ENCODE data around the gene NSMF.

The NSMF gene

DNA sequence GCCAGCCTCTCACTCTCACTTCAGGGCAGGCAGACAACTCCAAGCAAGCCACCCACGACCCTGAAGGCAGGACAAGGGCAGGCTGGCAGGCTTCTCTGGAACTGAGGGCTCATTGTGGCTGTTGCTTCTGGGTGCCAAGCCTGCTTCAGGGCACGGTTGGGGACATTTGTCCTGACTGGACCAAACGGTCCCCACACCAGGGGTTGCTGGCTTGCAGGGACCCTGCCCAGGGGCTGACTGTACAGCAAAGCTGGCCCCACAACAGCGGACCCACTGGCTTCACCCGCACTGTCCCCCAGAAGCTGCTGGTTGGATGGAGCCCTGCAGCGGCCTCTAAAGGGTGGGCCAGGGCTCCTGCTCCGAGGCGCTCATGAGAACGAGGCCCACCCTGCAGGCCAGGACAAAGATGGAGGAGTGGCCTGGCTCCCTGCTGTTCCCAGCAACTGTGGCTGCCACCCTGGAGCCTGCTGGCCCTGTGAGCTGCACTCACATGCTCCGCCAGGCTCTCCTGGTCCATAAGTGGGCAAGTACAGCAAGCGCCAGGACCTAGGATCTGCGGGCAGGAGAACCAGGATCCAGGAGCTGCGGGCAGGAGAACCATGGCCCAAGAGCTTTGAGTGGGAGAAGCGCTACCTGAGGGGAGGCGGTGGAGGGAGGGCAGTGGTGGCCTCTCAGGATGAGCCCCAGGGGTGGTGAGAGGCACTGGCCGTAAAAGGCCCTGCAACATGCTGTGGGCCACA lies 34.4 kb upstream of the NSMF start:
- TF ChIP-seq, protein P1, sequence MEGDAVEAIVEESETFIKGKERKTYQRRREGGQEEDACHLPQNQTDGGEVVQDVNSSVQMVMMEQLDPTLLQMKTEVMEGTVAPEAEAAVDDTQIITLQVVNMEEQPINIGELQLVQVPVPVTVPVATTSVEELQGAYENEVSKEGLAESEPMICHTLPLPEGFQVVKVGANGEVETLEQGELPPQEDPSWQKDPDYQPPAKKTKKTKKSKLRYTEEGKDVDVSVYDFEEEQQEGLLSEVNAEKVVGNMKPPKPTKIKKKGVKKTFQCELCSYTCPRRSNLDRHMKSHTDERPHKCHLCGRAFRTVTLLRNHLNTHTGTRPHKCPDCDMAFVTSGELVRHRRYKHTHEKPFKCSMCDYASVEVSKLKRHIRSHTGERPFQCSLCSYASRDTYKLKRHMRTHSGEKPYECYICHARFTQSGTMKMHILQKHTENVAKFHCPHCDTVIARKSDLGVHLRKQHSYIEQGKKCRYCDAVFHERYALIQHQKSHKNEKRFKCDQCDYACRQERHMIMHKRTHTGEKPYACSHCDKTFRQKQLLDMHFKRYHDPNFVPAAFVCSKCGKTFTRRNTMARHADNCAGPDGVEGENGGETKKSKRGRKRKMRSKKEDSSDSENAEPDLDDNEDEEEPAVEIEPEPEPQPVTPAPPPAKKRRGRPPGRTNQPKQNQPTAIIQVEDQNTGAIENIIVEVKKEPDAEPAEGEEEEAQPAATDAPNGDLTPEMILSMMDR (IDR thresholded peaks at IDR 0.05; ENCODE audit: low read length): no peak
- no peak for TF ChIP-seq EZH2 (IDR thresholded peaks at IDR 0.05; ENCODE audit: borderline replicate concordance, low read length)
- no peaks in the 10 kb centered on the region for H3K27me3 ChIP-seq (ENCODE audit: insufficient read depth, low read length)
- no peak overlapping the region for H2AFZ ChIP-seq (ENCODE audit: low read length)
- H3F3A ChIP-seq (ENCODE audit: insufficient read depth, low read length): no peaks in the 10 kb centered on the region
- no peak overlapping the region for H3K9ac ChIP-seq (ENCODE audit: low read length)
- H3K27ac ChIP-seq (ENCODE audit: low read depth, low read length, poor library complexity, severe bottlenecking): no peak overlapping the region
- no peaks in the 10 kb centered on the region for H3K9me3 ChIP-seq (ENCODE audit: low read length)
- H3K4me3 ChIP-seq (ENCODE audit: low read depth, low read length, poor library complexity, severe bottlenecking): no peak overlapping the region
- no peaks in the 10 kb centered on the region for H3K79me2 ChIP-seq (ENCODE audit: insufficient read depth, low read length)
- no peaks in the 10 kb centered on the region for H3K36me3 ChIP-seq (ENCODE audit: insufficient read depth, low read length)
- H4K20me1 ChIP-seq (ENCODE audit: insufficient read depth, low read length): no peaks in the 10 kb centered on the region
- no peaks in the 10 kb centered on the region for H3K9me2 ChIP-seq (ENCODE audit: low read depth, low read length)
- H3K4me1 ChIP-seq (ENCODE audit: insufficient read depth, low read length, severe bottlenecking): no peaks in the 10 kb centered on the region
- H3K4me2 ChIP-seq (ENCODE audit: low read length): no peak overlapping the region

DNA sequence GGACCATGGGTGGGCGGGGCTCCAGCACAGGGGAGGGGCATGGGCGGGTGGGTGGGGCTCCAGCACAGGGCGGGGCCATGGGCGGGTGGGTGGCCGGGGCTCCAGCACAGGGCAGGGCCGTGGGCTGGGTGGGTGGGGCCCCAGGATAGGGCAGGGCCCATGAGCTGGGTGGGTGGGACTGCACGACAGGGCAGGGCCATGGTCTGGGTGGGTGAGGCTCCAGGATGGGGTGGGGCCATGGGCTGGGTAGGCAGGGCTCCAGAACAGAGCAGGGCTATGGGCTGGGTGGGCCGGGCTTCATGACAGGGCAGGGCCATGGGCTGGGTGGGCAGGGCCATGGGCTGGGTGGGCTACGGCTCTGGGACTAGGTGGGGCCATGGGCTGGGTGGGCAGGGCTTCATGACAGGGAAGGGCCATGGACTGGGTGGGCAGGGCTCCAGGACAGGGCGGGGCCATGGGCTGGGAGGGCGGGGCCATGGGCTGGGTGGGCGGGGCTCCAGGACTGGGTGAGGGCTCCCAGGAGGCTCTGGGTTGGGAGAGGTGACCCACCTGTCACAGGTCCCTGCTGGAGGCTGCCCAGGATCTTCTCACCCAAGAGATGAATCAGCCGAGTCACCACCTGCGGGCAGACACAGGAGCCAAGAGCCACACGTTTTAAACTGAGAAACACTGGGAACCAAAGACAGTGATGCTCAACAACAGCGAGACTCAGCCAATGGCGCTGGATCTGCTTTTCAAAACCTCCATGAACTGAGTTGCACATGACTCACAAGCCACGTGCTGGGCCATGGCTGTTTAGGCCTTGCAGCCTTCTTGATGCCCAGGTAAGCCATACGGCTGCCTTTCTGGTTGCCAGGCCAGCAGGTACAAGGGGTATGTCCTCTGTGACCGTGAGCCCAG lies 33.6 kb upstream of the NSMF start:
- Histone ChIP-seq H3K4me3 (ENCODE audit: low read depth, low read length, poor library complexity, severe bottlenecking) (no peak overlapping the region), H3K4me2 (ENCODE audit: low read length) (no peak overlapping the region), H4K20me1 (ENCODE audit: insufficient read depth, low read length) (no peaks in the 10 kb centered on the region), H3K9me3 (ENCODE audit: low read length) (no peaks in the 10 kb centered on the region), H3K9ac (ENCODE audit: low read length) (no peak overlapping the region), H3F3A (ENCODE audit: insufficient read depth, low read length) (no peaks in the 10 kb centered on the region), H3K9me2 (ENCODE audit: low read depth, low read length) (no peaks in the 10 kb centered on the region), H3K79me2 (ENCODE audit: insufficient read depth, low read length) (no peaks in the 10 kb centered on the region), H3K27me3 (ENCODE audit: insufficient read depth, low read length) (no peaks in the 10 kb centered on the region), H3K27ac (ENCODE audit: low read depth, low read length, poor library complexity, severe bottlenecking) (no peak overlapping the region), H3K4me1 (ENCODE audit: insufficient read depth, low read length, severe bottlenecking) (no peaks in the 10 kb centered on the region), H3K36me3 (ENCODE audit: insufficient read depth, low read length) (no peaks in the 10 kb centered on the region), H2AFZ (ENCODE audit: low read length) (no peak overlapping the region)
- no peak for TF ChIP-seq EZH2 (IDR thresholded peaks at IDR 0.05; ENCODE audit: borderline replicate concordance, low read length)
- TF ChIP-seq, protein P1 (IDR thresholded peaks at IDR 0.05; ENCODE audit: low read length): no peak

DNA sequence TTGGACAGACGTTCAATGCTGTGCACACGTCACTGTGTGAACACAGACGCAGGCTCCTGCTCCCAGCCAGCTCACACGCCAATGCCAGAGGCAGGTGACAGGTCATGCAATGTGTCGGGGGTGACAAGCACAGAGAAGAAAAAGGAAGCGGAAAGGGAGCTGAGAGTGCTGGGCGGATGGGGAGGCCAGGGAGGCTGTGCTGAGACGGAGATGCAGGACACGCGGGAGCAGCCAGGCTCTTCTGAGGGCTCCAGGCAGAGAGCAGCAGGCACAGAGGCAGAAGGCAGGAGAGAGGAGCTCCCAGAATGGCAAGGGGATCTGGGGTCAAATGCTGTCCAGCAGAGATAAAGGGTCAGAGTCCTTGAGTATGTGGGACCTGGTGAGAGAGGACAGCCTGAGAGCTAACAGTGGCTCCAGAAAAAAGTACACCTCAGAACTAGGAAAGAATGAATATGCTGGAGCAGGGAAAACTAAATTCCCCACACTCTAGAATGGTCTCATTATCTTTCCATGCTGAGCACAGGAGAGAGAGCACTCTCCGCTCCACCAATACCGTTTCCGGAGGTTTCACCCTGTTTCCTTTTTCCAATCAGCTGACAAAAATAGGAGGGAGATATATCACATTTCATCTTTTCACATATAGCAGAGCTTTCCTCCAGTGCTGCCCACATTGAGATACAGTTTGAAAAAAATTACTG lies 32.8 kb upstream of the NSMF start:
- no peak overlapping the region for H2AFZ ChIP-seq (ENCODE audit: low read length)

More for the DNA sequence above, 32.8 kb upstream of the NSMF start:
- TF ChIP-seq, protein P1 (IDR thresholded peaks at IDR 0.05; ENCODE audit: low read length): no peak
- no peak for TF ChIP-seq EZH2 (IDR thresholded peaks at IDR 0.05; ENCODE audit: borderline replicate concordance, low read length)
- Histone ChIP-seq H3K9ac (ENCODE audit: low read length) (no peak overlapping the region), H3K9me2 (ENCODE audit: low read depth, low read length) (no peaks in the 10 kb centered on the region), H3F3A (ENCODE audit: insufficient read depth, low read length) (no peaks in the 10 kb centered on the region), H3K9me3 (ENCODE audit: low read length) (no peaks in the 10 kb centered on the region), H3K4me1 (ENCODE audit: insufficient read depth, low read length, severe bottlenecking) (no peaks in the 10 kb centered on the region), H4K20me1 (ENCODE audit: insufficient read depth, low read length) (no peaks in the 10 kb centered on the region), H3K36me3 (ENCODE audit: insufficient read depth, low read length) (no peaks in the 10 kb centered on the region), H3K27ac (ENCODE audit: low read depth, low read length, poor library complexity, severe bottlenecking) (no peak overlapping the region), H3K4me3 (ENCODE audit: low read depth, low read length, poor library complexity, severe bottlenecking) (no peak overlapping the region), H3K79me2 (ENCODE audit: insufficient read depth, low read length) (no peaks in the 10 kb centered on the region), H3K27me3 (ENCODE audit: insufficient read depth, low read length) (no peaks in the 10 kb centered on the region), H3K4me2 (ENCODE audit: low read length) (no peak overlapping the region)
